Head of caudate nucleus (tissue), 42 donors: ENCODE results near the gene MARVELD3.
"Not testable (repeated sequence)": the region's sequence is repeated elsewhere in the genome, so short reads cannot be mapped to it uniquely, and the experiment has no call there.

Experiments used
- DNase-seq, 42 donors: peaks; one replicate each; pipeline versions ENCODE4 v3.0.0 to v3.0.0-alpha.2; 2020 to 2021; ENCODE audit warnings: mixed read lengths in 7 of 42
- intact Hi-C: fragments of 100-400 bp; cut with DNase I; formaldehyde crosslinking; loops from one replicate; pipeline ENCODE4 v1.15.0; 2022

Gene MARVELD3

GRCh38 chr16:71666928-71667707, 41.1 kb downstream of the MARVELD3 start:
- intact Hi-C loops, result no loop called here
- no peak for DNase-seq

- intact Hi-C loops, result no loop called here
- DNase-seq, result no peak
These were observed 44.0 kb downstream of the MARVELD3 start for GRCh38 chr16:71669926-71670536.

- no peak for DNase-seq
- intact Hi-C loops, result no loop called here
These were observed 44.6 kb downstream of the MARVELD3 start for GRCh38 chr16:71670537-71670936.

- no peak for DNase-seq
- intact Hi-C loops, result no loop called here
These were observed 45.2 kb downstream of the MARVELD3 start for GRCh38 chr16:71671165-71671564.

- DNase-seq, result no peak
- intact Hi-C loops, result no loop called here
These were observed 46.1 kb downstream of the MARVELD3 start for GRCh38 chr16:71672125-71672524.

GRCh38 chr16:71672803-71673581, 47.0 kb downstream of the MARVELD3 start:
- intact Hi-C loops, result no loop called here
- DNase-seq, result no peak

- no peak for DNase-seq
- intact Hi-C loops, result no loop called here
These were observed 47.6 kb downstream of the MARVELD3 start for GRCh38 chr16:71673582-71673973.

GRCh38 chr16:71674229-71674628, 48.2 kb downstream of the MARVELD3 start:
- intact Hi-C loops, result no loop called here
- DNase-seq, result no peak

GRCh38 chr16:71675380-71675779, 49.4 kb downstream of the MARVELD3 start:
- intact Hi-C loops, result no loop called here

GRCh38 chr16:71676236-71676635, 50.3 kb downstream of the MARVELD3 start:
- DNase-seq, result no peak
- intact Hi-C loops, result no loop called here

More at GRCh38 chr16:71675380-71675779, 49.4 kb downstream of the MARVELD3 start:
- no peak for DNase-seq

GRCh38 chr16:71681360-71681759, 55.4 kb downstream of the MARVELD3 start:
- DNase-seq, result no peak
- intact Hi-C loops, result no loop called here

- DNase-seq, intact Hi-C loops: not testable (repeated sequence)
These were observed 58.3 kb downstream of the MARVELD3 start for GRCh38 chr16:71684280-71684679.
